HG02798 (cell line): ENCODE measurements around the gene ZNF273.
A peak's percentile ranks its signal among the peaks of the same experiment; 100 is the strongest.

ENCODE experiments used
- ATAC-seq: cut with Tn5 transposase; IDR thresholded peaks from one replicate; pipeline ENCODE4 v1.9.1; 2021; ENCODE audit warnings: mild to moderate bottlenecking; ENCODE audit not compliant: unreplicated experiment, poor library complexity

ZNF273 gene

GRCh38 chr7:64876792-64877713 lies 26.0 kb upstream of the ZNF273 start:
- no peak for ATAC-seq

GRCh38 chr7:64877714-64878610 lies 25.1 kb upstream of the ZNF273 start:
- ATAC-seq: no peak

GRCh38 chr7:64878684-64879083 lies 24.4 kb upstream of the ZNF273 start:
- ATAC-seq: no peak

GRCh38 chr7:64879086-64879730 lies 23.9 kb upstream of the ZNF273 start:
- no peak for ATAC-seq

GRCh38 chr7:64879800-64880199 lies 23.3 kb upstream of the ZNF273 start:
- ATAC-seq: no peak

- no peak for ATAC-seq
Measured at GRCh38 chr7:64880322-64881297, 22.5 kb upstream of the ZNF273 start.

GRCh38 chr7:64881461-64882287 lies 21.4 kb upstream of the ZNF273 start:
- no peak for ATAC-seq

GRCh38 chr7:64882341-64883112 lies 20.5 kb upstream of the ZNF273 start:
- no peak for ATAC-seq

GRCh38 chr7:64883113-64883905 lies 19.8 kb upstream of the ZNF273 start:
- ATAC-seq: no peak

GRCh38 chr7:64884085-64884912 lies 18.8 kb upstream of the ZNF273 start:
- no peak for ATAC-seq

GRCh38 chr7:64884913-64885370 lies 18.1 kb upstream of the ZNF273 start:
- ATAC-seq: no peak

- ATAC-seq: no peak
Measured at GRCh38 chr7:64885520-64886240, 17.4 kb upstream of the ZNF273 start.

- no peak for ATAC-seq
Measured at GRCh38 chr7:64886956-64887545, 16.0 kb upstream of the ZNF273 start.

GRCh38 chr7:64887756-64888508 lies 15.1 kb upstream of the ZNF273 start:
- ATAC-seq: peak; percentile 41

GRCh38 chr7:64888561-64888900 lies 14.5 kb upstream of the ZNF273 start:
- ATAC-seq: peak; percentile 6
